Chondrocyte (in vitro differentiated cells): Measurements from ENCODE around the gene PAX7. TPM values are rescaled to one million over a fixed set of nuclear protein-coding genes. Genes with fewer than 3 reads are reported as not detected.
"Not testable (repeated sequence)": the region's sequence is repeated elsewhere in the genome, so short reads cannot be mapped to it uniquely, and the experiment has no call there.

Experiments
- DNase-seq: peaks from one replicate; pipeline ENCODE4 v3.0.0; 2021; ENCODE audit warnings: mixed read lengths, low spot score
- H3K27ac Mint-ChIP-seq: one replicate; pipeline ENCODE4 v1.8.0; 2021; ENCODE audit warnings: mild to moderate bottlenecking, moderate library complexity, mixed read lengths; ENCODE audit not compliant: unreplicated experiment
- H3K27me3 Mint-ChIP-seq: 2 replicates; pipeline ENCODE4 v1.8.0; 2021; ENCODE audit warnings: low read depth, mixed read lengths
- H3K36me3 Mint-ChIP-seq: 2 replicates; pipeline ENCODE4 v1.8.0; 2021; ENCODE audit warnings: low read depth, mixed read lengths
- H3K4me1 Mint-ChIP-seq: 2 replicates; pipeline ENCODE4 v1.8.0; 2021; ENCODE audit warnings: low read depth, mild to moderate bottlenecking, mixed read lengths
- H3K4me3 Mint-ChIP-seq: one replicate; pipeline ENCODE4 v1.8.0; 2021; ENCODE audit warnings: mild to moderate bottlenecking, moderate library complexity, mixed read lengths; ENCODE audit not compliant: unreplicated experiment
- H3K9me3 Mint-ChIP-seq: 2 replicates; pipeline ENCODE4 v1.8.0; 2021; ENCODE audit warnings: low read depth, mixed read lengths
- total RNA-seq: library from RNA; stranded (reverse); gene quantifications from 3 replicates; pipeline ENCODE4 v1.2.1, GENCODE V29; 2021
- TF ChIP-seq, protein P1 (sequence below): fragments of 200-600 bp; sonication (generic); IDR thresholded peaks from 2 replicates; pipeline ENCODE4 v1.5.0; 2021; ENCODE audit warnings: antibody characterized with exemption, mild to moderate bottlenecking, moderate library complexity

The PAX7 gene
- total RNA-seq, 1 donor from 2014 or later = not detected

DNA sequence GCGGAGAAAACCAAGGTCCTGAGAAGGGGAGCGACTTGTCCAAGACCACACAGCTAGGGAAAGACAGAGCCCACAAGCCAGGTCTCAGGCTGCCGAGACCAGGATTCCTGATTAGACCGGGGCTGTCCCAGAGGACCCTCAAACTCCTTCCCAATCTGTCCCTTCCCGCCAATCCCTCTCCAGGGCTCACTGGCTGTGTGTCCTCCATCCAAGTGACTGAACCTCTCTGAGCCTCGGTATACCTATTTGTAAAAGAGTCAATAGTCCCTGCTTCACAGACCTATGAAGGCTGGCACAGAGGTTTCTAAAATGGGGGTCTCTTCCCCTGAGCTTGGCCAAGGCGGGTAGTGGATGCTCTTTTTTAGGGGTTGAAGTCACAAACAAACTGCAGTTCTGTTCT lies 56.6 kb downstream of the PAX7 start:
- no peak overlapping the region for H3K4me3 Mint-ChIP-seq
- H3K27ac Mint-ChIP-seq = no peak overlapping the region
- H3K36me3 Mint-ChIP-seq = no peaks in the 10 kb centered on the region
- no peaks in the 10 kb centered on the region for H3K9me3 Mint-ChIP-seq
- H3K27me3 Mint-ChIP-seq = peaks cover 46% of the 10 kb centered on the region
- DNase-seq = no peak
- no peaks in the 10 kb centered on the region for H3K4me1 Mint-ChIP-seq
- TF ChIP-seq, protein P1, sequence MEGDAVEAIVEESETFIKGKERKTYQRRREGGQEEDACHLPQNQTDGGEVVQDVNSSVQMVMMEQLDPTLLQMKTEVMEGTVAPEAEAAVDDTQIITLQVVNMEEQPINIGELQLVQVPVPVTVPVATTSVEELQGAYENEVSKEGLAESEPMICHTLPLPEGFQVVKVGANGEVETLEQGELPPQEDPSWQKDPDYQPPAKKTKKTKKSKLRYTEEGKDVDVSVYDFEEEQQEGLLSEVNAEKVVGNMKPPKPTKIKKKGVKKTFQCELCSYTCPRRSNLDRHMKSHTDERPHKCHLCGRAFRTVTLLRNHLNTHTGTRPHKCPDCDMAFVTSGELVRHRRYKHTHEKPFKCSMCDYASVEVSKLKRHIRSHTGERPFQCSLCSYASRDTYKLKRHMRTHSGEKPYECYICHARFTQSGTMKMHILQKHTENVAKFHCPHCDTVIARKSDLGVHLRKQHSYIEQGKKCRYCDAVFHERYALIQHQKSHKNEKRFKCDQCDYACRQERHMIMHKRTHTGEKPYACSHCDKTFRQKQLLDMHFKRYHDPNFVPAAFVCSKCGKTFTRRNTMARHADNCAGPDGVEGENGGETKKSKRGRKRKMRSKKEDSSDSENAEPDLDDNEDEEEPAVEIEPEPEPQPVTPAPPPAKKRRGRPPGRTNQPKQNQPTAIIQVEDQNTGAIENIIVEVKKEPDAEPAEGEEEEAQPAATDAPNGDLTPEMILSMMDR = no peak

DNA sequence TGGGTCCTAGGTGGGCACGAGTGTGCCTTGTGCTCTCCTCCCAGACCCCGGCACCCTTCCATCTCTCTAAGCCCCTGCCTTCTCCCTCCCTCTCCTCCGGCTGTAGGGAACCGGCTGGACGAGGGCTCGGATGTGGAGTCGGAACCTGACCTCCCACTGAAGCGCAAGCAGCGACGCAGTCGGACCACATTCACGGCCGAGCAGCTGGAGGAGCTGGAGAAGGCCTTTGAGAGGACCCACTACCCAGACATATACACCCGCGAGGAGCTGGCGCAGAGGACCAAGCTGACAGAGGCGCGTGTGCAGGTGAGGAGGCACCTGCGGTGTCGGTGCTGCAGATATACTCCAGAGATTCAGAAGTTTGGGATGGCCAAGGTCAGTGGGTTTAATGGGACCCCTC lies 61.0 kb downstream of the PAX7 start:
- TF ChIP-seq, protein P1 = no peak
- no peak overlapping the region for H3K27ac Mint-ChIP-seq
- no peaks in the 10 kb centered on the region for H3K4me1 Mint-ChIP-seq
- H3K9me3 Mint-ChIP-seq = no peaks in the 10 kb centered on the region
- H3K36me3 Mint-ChIP-seq = no peaks in the 10 kb centered on the region
- peaks cover 45% of the 10 kb centered on the region for H3K27me3 Mint-ChIP-seq
- H3K4me3 Mint-ChIP-seq = no peak overlapping the region
- DNase-seq = no peak

DNA sequence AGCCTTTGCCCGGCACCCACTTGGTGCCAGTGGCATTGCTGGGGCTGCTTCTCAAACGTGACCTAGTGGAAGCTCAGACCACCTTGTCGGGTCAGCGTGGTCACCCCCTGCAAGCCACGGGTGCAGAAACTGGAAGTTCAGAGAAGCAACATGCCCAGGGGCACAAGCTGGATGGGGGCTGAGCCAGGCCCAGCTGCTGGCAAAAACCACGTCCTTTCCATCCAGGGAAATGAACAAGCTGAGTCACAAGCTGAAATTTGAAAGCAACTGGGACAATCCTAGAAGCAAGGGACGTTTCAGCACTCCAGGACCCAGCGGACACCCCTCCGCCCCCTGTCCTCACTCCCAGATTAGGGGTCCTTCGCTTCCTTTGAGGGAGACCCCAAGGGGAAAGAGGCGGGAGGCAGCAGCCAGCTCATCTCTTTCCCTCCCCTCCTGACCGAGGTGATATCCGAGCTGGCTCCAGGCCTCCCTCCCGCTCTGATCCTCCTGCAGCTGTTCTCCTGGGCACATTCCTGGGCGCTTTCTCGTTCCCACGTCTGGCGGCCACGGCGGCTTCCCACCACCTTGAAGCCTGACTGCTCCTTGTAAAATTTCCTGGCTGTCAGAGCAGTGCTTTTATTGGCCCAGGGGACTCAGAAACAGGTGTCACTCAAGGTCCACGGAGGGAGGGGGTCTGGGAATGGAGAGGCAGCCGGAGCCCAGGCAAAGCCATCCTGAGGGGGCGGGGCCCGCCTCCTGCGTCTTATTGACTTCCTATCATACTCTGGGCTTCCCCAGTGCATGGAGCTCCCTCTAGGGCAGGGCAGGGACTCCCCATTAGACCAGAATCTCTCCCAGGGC lies 62.8 kb downstream of the PAX7 start:
- TF ChIP-seq, protein P1 = no peak
- DNase-seq = no peak
- Mint-ChIP-seq H3K27me3 (peaks cover 47% of the 10 kb centered on the region), H3K36me3 (no peaks in the 10 kb centered on the region), H3K4me1 (no peaks in the 10 kb centered on the region), H3K27ac (no peak overlapping the region), H3K4me3 (no peak overlapping the region), H3K9me3 (no peaks in the 10 kb centered on the region)

DNA sequence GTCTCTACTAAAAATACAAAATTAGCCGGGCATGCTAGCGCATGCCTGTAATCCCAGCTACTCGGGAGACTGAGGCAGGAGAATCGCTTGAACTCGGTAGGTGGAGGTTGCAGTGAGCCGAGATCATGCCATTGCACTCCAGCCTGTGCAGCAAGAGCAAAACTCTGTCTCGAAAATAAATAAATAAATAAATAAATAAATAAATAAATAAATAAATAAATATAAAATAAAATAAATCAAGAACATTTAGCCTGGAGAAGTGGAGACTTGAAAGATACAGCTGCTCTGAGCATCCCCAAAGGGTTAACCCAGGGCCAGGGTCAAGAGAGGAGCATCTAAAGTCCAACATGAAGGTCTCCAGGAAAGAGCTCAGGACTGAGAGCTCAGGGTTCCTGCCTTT lies 63.6 kb downstream of the PAX7 start:
- H3K4me1 Mint-ChIP-seq, H3K4me3 Mint-ChIP-seq, DNase-seq, H3K27ac Mint-ChIP-seq, H3K36me3 Mint-ChIP-seq, H3K9me3 Mint-ChIP-seq: not testable (repeated sequence)
- peaks cover 53% of the 10 kb centered on the region for H3K27me3 Mint-ChIP-seq

DNA sequence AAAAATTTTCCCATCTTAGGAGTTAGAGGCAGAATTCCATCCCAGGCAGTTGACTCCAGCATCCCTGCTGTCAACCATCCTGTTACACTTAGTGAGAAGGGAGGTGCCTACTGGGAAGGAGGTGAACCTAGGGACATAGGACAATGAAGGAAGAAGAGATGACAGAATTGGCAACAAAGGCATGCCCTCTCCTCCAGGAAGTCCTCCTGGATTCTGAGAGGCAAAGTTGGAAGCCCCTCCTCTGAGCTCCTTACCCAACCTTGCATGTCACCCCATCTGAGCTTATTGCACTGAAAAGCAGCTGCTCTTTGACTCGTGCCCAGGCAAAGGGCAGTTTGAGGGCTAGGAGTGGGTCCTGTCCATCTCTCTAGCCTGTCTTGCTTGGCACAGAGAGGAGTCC lies 66.9 kb downstream of the PAX7 start:
- Mint-ChIP-seq H3K27me3 (peaks cover 47% of the 10 kb centered on the region), H3K9me3 (no peaks in the 10 kb centered on the region), H3K4me3 (no peak overlapping the region), H3K36me3 (no peaks in the 10 kb centered on the region), H3K4me1 (no peaks in the 10 kb centered on the region), H3K27ac (no peak overlapping the region)
- TF ChIP-seq, protein P1 = no peak
- no peak for DNase-seq

DNA sequence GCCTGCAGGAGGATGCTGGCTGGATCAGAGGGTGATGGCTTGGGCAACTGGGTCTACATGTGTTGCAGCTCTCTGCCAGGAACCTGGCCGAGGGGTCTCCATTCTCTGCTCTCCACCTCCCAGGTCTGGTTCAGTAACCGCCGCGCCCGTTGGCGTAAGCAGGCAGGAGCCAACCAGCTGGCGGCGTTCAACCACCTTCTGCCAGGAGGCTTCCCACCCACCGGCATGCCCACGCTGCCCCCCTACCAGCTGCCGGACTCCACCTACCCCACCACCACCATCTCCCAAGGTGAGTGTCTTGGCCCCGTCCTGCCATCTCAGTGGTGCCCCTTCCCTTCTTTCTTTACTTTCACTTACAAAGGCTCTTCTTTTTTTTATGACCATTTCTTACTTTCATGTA lies 69.9 kb downstream of the PAX7 start:
- H3K27me3 Mint-ChIP-seq = peaks cover 43% of the 10 kb centered on the region

More for the DNA sequence above, 69.9 kb downstream of the PAX7 start:
- DNase-seq = no peak
- no peak overlapping the region for H3K4me3 Mint-ChIP-seq
- no peak overlapping the region for H3K27ac Mint-ChIP-seq
- TF ChIP-seq, protein P1 = no peak
- no peaks in the 10 kb centered on the region for H3K4me1 Mint-ChIP-seq
- no peaks in the 10 kb centered on the region for H3K9me3 Mint-ChIP-seq
- no peaks in the 10 kb centered on the region for H3K36me3 Mint-ChIP-seq
